Measurements from ENCODE around the gene ACTL6B.

DNA sequence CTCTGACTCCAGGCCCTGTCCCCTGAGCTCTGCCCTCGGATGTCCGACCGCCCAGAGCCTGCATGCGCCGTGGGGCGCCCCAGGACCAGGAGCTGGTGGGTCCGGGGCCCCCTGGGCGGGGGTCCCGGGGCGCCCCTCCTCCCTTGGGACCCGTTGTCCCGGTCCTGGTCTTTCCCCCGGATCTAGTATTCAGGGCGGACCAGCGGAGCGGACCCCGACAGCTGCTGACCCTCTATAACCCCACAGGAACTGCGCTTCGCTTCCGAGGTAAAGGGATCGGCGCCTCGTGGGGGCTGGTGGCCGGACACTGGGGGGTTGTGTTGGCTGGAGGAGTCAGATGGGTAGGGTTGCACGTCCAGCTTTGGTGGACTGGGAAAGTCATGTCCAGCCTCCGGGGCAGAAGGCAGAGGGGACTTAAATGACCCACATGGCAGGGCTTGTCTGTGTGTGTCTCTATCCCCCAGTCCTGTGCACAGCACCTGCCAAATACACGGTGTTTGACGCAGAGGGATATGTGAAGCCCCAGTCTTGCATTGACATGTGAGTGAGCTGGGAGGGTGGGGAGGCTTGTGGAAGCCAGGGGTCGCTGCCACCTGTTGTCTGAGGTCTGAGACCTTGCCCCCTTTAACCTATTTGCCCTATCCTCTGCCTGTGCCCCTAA is 43.4 kb downstream of the ACTL6B start:
- TF ChIP-seq THAP9 (CRISPR knock-in tag; IDR thresholded peaks at IDR 0.05; ENCODE audit: borderline replicate concordance): no peak
- no peak for TF ChIP-seq ZFP36 (IDR thresholded peaks at IDR 0.05; ENCODE audit: borderline replicate concordance, low read depth, low read length, partially characterized antibody)
- no peak for TF ChIP-seq ZNF577 (CRISPR knock-in tag; IDR thresholded peaks at IDR 0.05; ENCODE audit: borderline replicate concordance, low read depth)
- TF ChIP-seq TOE1 (CRISPR knock-in tag; IDR thresholded peaks at IDR 0.05): no peak
- 0 out of 2 replicates have a peak, but pooled peaks have one; percentile 7 for TF ChIP-seq FOSL2 (CRISPR knock-in tag; IDR thresholded peaks at IDR 0.05)
- TF ChIP-seq CTCF (CRISPR knock-in tag; IDR thresholded peaks at IDR 0.05): peak; percentile 85
- no peak for TF ChIP-seq ZZZ3 (CRISPR knock-in tag; IDR thresholded peaks at IDR 0.05; ENCODE audit: borderline replicate concordance)
- no peak for TF ChIP-seq TBP (CRISPR knock-in tag; IDR thresholded peaks at IDR 0.05)
- TF ChIP-seq, protein P1, sequence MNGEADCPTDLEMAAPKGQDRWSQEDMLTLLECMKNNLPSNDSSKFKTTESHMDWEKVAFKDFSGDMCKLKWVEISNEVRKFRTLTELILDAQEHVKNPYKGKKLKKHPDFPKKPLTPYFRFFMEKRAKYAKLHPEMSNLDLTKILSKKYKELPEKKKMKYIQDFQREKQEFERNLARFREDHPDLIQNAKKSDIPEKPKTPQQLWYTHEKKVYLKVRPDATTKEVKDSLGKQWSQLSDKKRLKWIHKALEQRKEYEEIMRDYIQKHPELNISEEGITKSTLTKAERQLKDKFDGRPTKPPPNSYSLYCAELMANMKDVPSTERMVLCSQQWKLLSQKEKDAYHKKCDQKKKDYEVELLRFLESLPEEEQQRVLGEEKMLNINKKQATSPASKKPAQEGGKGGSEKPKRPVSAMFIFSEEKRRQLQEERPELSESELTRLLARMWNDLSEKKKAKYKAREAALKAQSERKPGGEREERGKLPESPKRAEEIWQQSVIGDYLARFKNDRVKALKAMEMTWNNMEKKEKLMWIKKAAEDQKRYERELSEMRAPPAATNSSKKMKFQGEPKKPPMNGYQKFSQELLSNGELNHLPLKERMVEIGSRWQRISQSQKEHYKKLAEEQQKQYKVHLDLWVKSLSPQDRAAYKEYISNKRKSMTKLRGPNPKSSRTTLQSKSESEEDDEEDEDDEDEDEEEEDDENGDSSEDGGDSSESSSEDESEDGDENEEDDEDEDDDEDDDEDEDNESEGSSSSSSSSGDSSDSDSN (CRISPR knock-in tag; IDR thresholded peaks at IDR 0.05): no peak; the same call in 1 of the 2 replicates
- TF ChIP-seq CEBPB (IDR thresholded peaks at IDR 0.05; ENCODE audit: borderline replicate concordance, low read depth, low read length): no peak
- TF ChIP-seq RCOR2 (CRISPR knock-in tag; IDR thresholded peaks at IDR 0.05): no peak
